ENCODE measurements around the gene TRAPPC5. TPM values are rescaled to one million over a fixed set of nuclear protein-coding genes. Genes with fewer than 3 reads are reported as not detected.
A peak's percentile ranks its signal among the peaks of the same experiment; 100 is the strongest.

The TRAPPC5 gene
- total and polyA plus RNA-seq, 7 experiments from 2014 or later: 43.7 to 191 (median 75.9) TPM

GRCh38 chr19:7701049-7701653 lies 20.5 kb downstream of the TRAPPC5 start:
- Mint-ChIP-seq H3K4me1 (peaks cover 17 to 53% (median 42%) of the 10 kb centered on the region in 7 donors), H3K9me3 (peaks cover 0 to 5% (median 0%) of the 10 kb centered on the region in 11 donors), H3K36me3 (no peaks in the 10 kb centered on the region), H3K27me3 (peaks cover 0 to 38% (median 0%) of the 10 kb centered on the region in 5 donors), H3K27ac (peak overlapping the region in 1 of 9 donors; percentile 82), H3K4me3 (no peak overlapping the region)
- DNase-seq (no peak), ATAC-seq (no peak)
- no peaks in the 10 kb centered on the region for H3K27me3 ChIP-seq (ENCODE audit: control insufficient read depth in 2 of 2, insufficient read depth in 2 of 2, low read length in 2 of 2)
- H3K4me3 ChIP-seq (ENCODE audit: low read length): no peak overlapping the region
- H3K9me3 ChIP-seq (ENCODE audit: control insufficient read depth in 2 of 3, low read length in 3 of 3): no peaks in the 10 kb centered on the region
- no peak overlapping the region for H3K27ac ChIP-seq (ENCODE audit: low read depth, low read length)
- H3K36me3 ChIP-seq (ENCODE audit: control insufficient read depth in 2 of 3, insufficient read depth in 3 of 3, low read length in 3 of 3): no peaks in the 10 kb centered on the region
- intact Hi-C loops (cut with micrococcal nuclease): no loop called here
- POLR2A ChIA-PET: interaction anchor here (1.1 kb wide), 1 partner anchor 20 kb away, joined by 3 read pairs; the partner anchor contains the start of gene TRAPPC5
- H3K4me1 ChIP-seq (ENCODE audit: control insufficient read depth in 2 of 2, insufficient read depth in 2 of 2, low read length in 2 of 2): peaks cover 11 to 22% of the 10 kb centered on the region in 2 donors
- CTCF ChIA-PET: interaction anchor here (0.9 kb wide), 1 partner anchor 20 kb away, joined by 3 read pairs; the partner anchor contains the start of gene TRAPPC5

GRCh38 chr19:7701654-7702457 lies 21.2 kb downstream of the TRAPPC5 start, which contains the start of gene FCER2:
Gene FCER2 (minus strand): TSS chr19:7702131. CDS start chr19:7699760, 2,371 bp downstream.
- Mint-ChIP-seq H3K4me3 (peak within 1 kb of the TSS in 3 of 10 donors; percentile 16 to 30 (median 16)), H3K4me1 (peaks cover 24 to 60% (median 48%) of the 10 kb centered on the region in 7 donors), H3K36me3 (no peaks in the 10 kb centered on the region), H3K27ac (peak within 1 kb of the TSS in 8 of 9 donors; percentile 19 to 98 (median 82)), H3K9me3 (peaks cover 0 to 3% (median 0%) of the 10 kb centered on the region in 11 donors), H3K27me3 (peaks cover 0 to 35% (median 0%) of the 10 kb centered on the region in 5 donors)
- DNase-seq (no peak), ATAC-seq (no peak)
- intact Hi-C loops (cut with micrococcal nuclease): no loop called here
- Histone ChIP-seq H3K27ac (ENCODE audit: low read depth, low read length) (no peak within 1 kb of the TSS), H3K4me1 (ENCODE audit: control insufficient read depth in 2 of 2, insufficient read depth in 2 of 2, low read length in 2 of 2) (peaks cover 18 to 29% of the 10 kb centered on the region in 2 donors), H3K9me3 (ENCODE audit: control insufficient read depth in 2 of 3, low read length in 3 of 3) (no peaks in the 10 kb centered on the region), H3K27me3 (ENCODE audit: control insufficient read depth in 2 of 2, insufficient read depth in 2 of 2, low read length in 2 of 2) (no peaks in the 10 kb centered on the region), H3K36me3 (ENCODE audit: control insufficient read depth in 2 of 3, insufficient read depth in 3 of 3, low read length in 3 of 3) (no peaks in the 10 kb centered on the region), H3K4me3 (ENCODE audit: low read length) (no peak within 1 kb of the TSS)
- CTCF ChIA-PET: interaction anchor here (0.9 kb wide), 1 partner anchor 21 kb away, joined by 3 read pairs; the partner anchor contains the start of gene TRAPPC5
- POLR2A ChIA-PET: interaction anchor here (1.1 to 2.2 kb wide), 2 partner anchors 21 kb away, joined by 3 to 6 read pairs; partner anchors contain the start of gene TRAPPC5

GRCh38 chr19:7703332-7703731 lies 22.7 kb downstream of the TRAPPC5 start:
- intact Hi-C loops (cut with micrococcal nuclease): no loop called here
- ATAC-seq: no peak
- POLR2A ChIA-PET: interaction anchor here (0.6 to 2.2 kb wide), 2 partner anchors 22 to 29 kb away, joined by 4 to 6 read pairs; partner anchors contain the start of gene TRAPPC5
- no peaks in the 10 kb centered on the region for H3K9me3 ChIP-seq (ENCODE audit: control insufficient read depth in 2 of 3, low read length in 3 of 3)
- H3K27me3 ChIP-seq (ENCODE audit: control insufficient read depth in 2 of 2, insufficient read depth in 2 of 2, low read length in 2 of 2): no peaks in the 10 kb centered on the region
- CTCF ChIA-PET: no interaction called here
- H3K4me3 ChIP-seq (ENCODE audit: low read length): no peak overlapping the region
- H3K36me3 ChIP-seq (ENCODE audit: control insufficient read depth in 2 of 3, insufficient read depth in 3 of 3, low read length in 3 of 3): no peaks in the 10 kb centered on the region
- H3K9me3 Mint-ChIP-seq: peaks cover 0 to 3% (median 0%) of the 10 kb centered on the region in 11 donors
- DNase-seq: no peak
- H3K27ac ChIP-seq (ENCODE audit: low read depth, low read length): no peak overlapping the region
- peaks cover 27 to 67% (median 54%) of the 10 kb centered on the region in 7 donors for H3K4me1 Mint-ChIP-seq
- peaks cover 0 to 27% (median 0%) of the 10 kb centered on the region in 5 donors for H3K27me3 Mint-ChIP-seq
- peaks cover 22 to 38% of the 10 kb centered on the region in 2 donors for H3K4me1 ChIP-seq (ENCODE audit: control insufficient read depth in 2 of 2, insufficient read depth in 2 of 2, low read length in 2 of 2)
- peak overlapping the region in 7 of 9 donors; percentile 21 to 100 (median 90) for H3K27ac Mint-ChIP-seq
- H3K36me3 Mint-ChIP-seq: no peaks in the 10 kb centered on the region
- no peak overlapping the region for H3K4me3 Mint-ChIP-seq

GRCh38 chr19:7704280-7705060 lies 23.8 kb downstream of the TRAPPC5 start:
- H3K9me3 ChIP-seq (ENCODE audit: control insufficient read depth in 2 of 3, low read length in 3 of 3): no peaks in the 10 kb centered on the region
- no peak for DNase-seq
- H3K36me3 Mint-ChIP-seq: no peaks in the 10 kb centered on the region
- CTCF ChIA-PET: no interaction called here
- no peaks in the 10 kb centered on the region for H3K36me3 ChIP-seq (ENCODE audit: control insufficient read depth in 2 of 3, insufficient read depth in 3 of 3, low read length in 3 of 3)
- H3K27ac Mint-ChIP-seq: peak overlapping the region in 8 of 9 donors; percentile 90 to 100 (median 98)
- H3K27me3 ChIP-seq (ENCODE audit: control insufficient read depth in 2 of 2, insufficient read depth in 2 of 2, low read length in 2 of 2): no peaks in the 10 kb centered on the region
- H3K4me1 Mint-ChIP-seq: peaks cover 27 to 70% (median 58%) of the 10 kb centered on the region in 7 donors
- POLR2A ChIA-PET: interaction anchor here (0.7 to 3.1 kb wide), 6 partner anchors 23 to 829 kb away, joined by 3 to 9 read pairs (median 5); partner anchors contain the start of genes MAP2K7, PET100, TRAPPC5 and XAB2
- peak overlapping the region; percentile 79 for H3K27ac ChIP-seq (ENCODE audit: low read depth, low read length)
- peak overlapping the region in 1 of 10 donors; percentile 40 for H3K4me3 Mint-ChIP-seq
- peaks cover 22 to 38% of the 10 kb centered on the region in 2 donors for H3K4me1 ChIP-seq (ENCODE audit: control insufficient read depth in 2 of 2, insufficient read depth in 2 of 2, low read length in 2 of 2)
- intact Hi-C loops (cut with micrococcal nuclease): loop anchor here in 1 of 2 donors (1.0 to 2.0 kb wide), 2 partner anchors 14 to 23 kb away; no protein-coding TSS in a partner anchor
- H3K9me3 Mint-ChIP-seq: peaks cover 0 to 3% (median 0%) of the 10 kb centered on the region in 11 donors
- H3K27me3 Mint-ChIP-seq: peaks cover 0 to 20% (median 0%) of the 10 kb centered on the region in 5 donors
- H3K4me3 ChIP-seq (ENCODE audit: low read length): no peak overlapping the region
- ATAC-seq: no peak

GRCh38 chr19:7705387-7706187 lies 25.0 kb downstream of the TRAPPC5 start:
- Histone ChIP-seq H3K4me1 (ENCODE audit: control insufficient read depth in 2 of 2, insufficient read depth in 2 of 2, low read length in 2 of 2) (peaks cover 22 to 38% of the 10 kb centered on the region in 2 donors), H3K27me3 (ENCODE audit: control insufficient read depth in 2 of 2, insufficient read depth in 2 of 2, low read length in 2 of 2) (no peaks in the 10 kb centered on the region), H3K36me3 (ENCODE audit: control insufficient read depth in 2 of 3, insufficient read depth in 3 of 3, low read length in 3 of 3) (no peaks in the 10 kb centered on the region), H3K27ac (ENCODE audit: low read depth, low read length) (peak overlapping the region; percentile 79), H3K9me3 (ENCODE audit: control insufficient read depth in 2 of 3, low read length in 3 of 3) (no peaks in the 10 kb centered on the region), H3K4me3 (ENCODE audit: low read length) (peak overlapping the region; percentile 34)
- Mint-ChIP-seq H3K27me3 (peaks cover 0 to 20% (median 0%) of the 10 kb centered on the region in 5 donors), H3K4me3 (peak overlapping the region; percentile 75 to 91 (median 83)), H3K36me3 (no peaks in the 10 kb centered on the region), H3K27ac (peak overlapping the region; percentile 88 to 100 (median 97)), H3K4me1 (peaks cover 27 to 71% (median 54%) of the 10 kb centered on the region in 7 donors), H3K9me3 (peaks cover 0 to 3% (median 0%) of the 10 kb centered on the region in 11 donors)
- CTCF ChIA-PET: interaction anchor here (0.8 to 2.0 kb wide), 4 partner anchors 19 to 97 kb away, joined by 3 to 15 read pairs (median 4); partner anchors contain the start of gene TRAPPC5
- DNase-seq (peak; percentile 47 to 87 (median 79)), ATAC-seq (peak; percentile 95)
- POLR2A ChIA-PET: interaction anchor here (0.5 to 3.1 kb wide), 13 partner anchors 9 to 310 kb away, joined by 3 to 16 read pairs (median 4); partner anchors contain the start of genes MAP2K7, PET100, TRAPPC5 and XAB2
- intact Hi-C loops (cut with micrococcal nuclease): loop anchor here in 1 of 2 donors (1.0 to 2.0 kb wide), 2 partner anchors 13 to 24 kb away; no protein-coding TSS in a partner anchor
